Smooth muscle cell (in vitro differentiated cells): ENCODE data around the gene TMEM258. TPM values are rescaled to one million over a fixed set of nuclear protein-coding genes. Genes with fewer than 3 reads are reported as not detected.

Source experiments
- DNase-seq: peaks from one replicate; lab custom pipeline; 2025; ENCODE audit not compliant: unreplicated experiment; lab: John Stamatoyannopoulos, UW
- H2AFZ ChIP-seq: fragments of 200-600 bp; sonication (generic); 2 replicates; pipeline ENCODE4 v1.6.0; 2016; ENCODE audit warnings: antibody characterized with exemption, low read depth, mild to moderate bottlenecking
- H3F3A ChIP-seq: fragments of 200-600 bp; sonication (generic); 2 replicates; pipeline ENCODE4 v1.6.0; 2017; ENCODE audit warnings: antibody characterized with exemption, low read depth
- H3K27ac ChIP-seq: fragments of 200-600 bp; sonication (generic); 2 replicates; pipeline ENCODE4 v1.5.1; 2016; ENCODE audit warnings: low read depth, mild to moderate bottlenecking
- H3K27me3 ChIP-seq: fragments of 200-600 bp; sonication (generic); 2 replicates; pipeline ENCODE4 v1.6.1; 2016; ENCODE audit warnings: low read depth, mild to moderate bottlenecking
- H3K36me3 ChIP-seq: fragments of 200-600 bp; sonication (generic); 2 replicates; pipeline ENCODE4 v1.5.1; 2016; ENCODE audit warnings: low read depth
- H3K4me1 ChIP-seq: fragments of 200-600 bp; sonication (generic); 2 replicates; pipeline ENCODE4 v1.5.1; 2016; ENCODE audit warnings: low read depth
- H3K4me2 ChIP-seq: fragments of 200-600 bp; sonication (generic); 2 replicates; pipeline ENCODE4 v1.6.0; 2016; ENCODE audit warnings: mild to moderate bottlenecking
- H3K4me3 ChIP-seq: fragments of 200-600 bp; sonication (generic); 2 replicates; pipeline ENCODE4 v1.5.1; 2016; ENCODE audit warnings: mild to moderate bottlenecking
- H3K79me2 ChIP-seq: fragments of 200-600 bp; sonication (generic); 2 replicates; pipeline ENCODE4 v1.6.0; 2016; ENCODE audit warnings: low read depth, mild to moderate bottlenecking
- H3K9ac ChIP-seq: fragments of 200-600 bp; sonication (generic); 2 replicates; pipeline ENCODE4 v1.6.0; 2016; ENCODE audit warnings: low read depth
- H3K9me3 ChIP-seq: fragments of 200-600 bp; sonication (generic); replicated peaks from 2 replicates; pipeline ENCODE4 v1.5.1; 2016; ENCODE audit warnings: low read depth
- H4K20me1 ChIP-seq: fragments of 200-600 bp; sonication (generic); 2 replicates; pipeline ENCODE4 v1.6.0; 2016; ENCODE audit warnings: low read depth
- CTCF ChIP-seq: fragments of 200-600 bp; sonication (generic); IDR thresholded peaks from 2 replicates; pipeline ENCODE4 v1.5.1; 2017; ENCODE audit warnings: borderline replicate concordance, mild to moderate bottlenecking, antibody characterized with exemption; ENCODE audit not compliant: insufficient read depth, poor library complexity, severe bottlenecking
- WGBS: methylation state at CpG from one replicate; pipeline ENCODE4 v1.1.7; 2016; ENCODE audit warnings: low lambda C conversion rate; 5-methylcytosine and 5-hydroxymethylcytosine counted together
- polyA plus RNA-seq: library from polyadenylated mRNA; unstranded; fragments of >200 nt; fragmentation: Nextera tagmentation; extraction: Ambion mirVana; gene quantifications from 2 replicates; pipeline ENCODE4 v1.2.1, GENCODE V29; 2016
- total RNA-seq: library from RNA; depleted of rRNA; stranded (reverse); fragments of >200 nt; gene quantifications from 2 replicates; pipeline ENCODE4 v1.2.3, GENCODE V29; 2014

The TMEM258 gene
- total and polyA plus RNA-seq, 2 experiments from 2014 or later = 118 to 300 TPM

DNA sequence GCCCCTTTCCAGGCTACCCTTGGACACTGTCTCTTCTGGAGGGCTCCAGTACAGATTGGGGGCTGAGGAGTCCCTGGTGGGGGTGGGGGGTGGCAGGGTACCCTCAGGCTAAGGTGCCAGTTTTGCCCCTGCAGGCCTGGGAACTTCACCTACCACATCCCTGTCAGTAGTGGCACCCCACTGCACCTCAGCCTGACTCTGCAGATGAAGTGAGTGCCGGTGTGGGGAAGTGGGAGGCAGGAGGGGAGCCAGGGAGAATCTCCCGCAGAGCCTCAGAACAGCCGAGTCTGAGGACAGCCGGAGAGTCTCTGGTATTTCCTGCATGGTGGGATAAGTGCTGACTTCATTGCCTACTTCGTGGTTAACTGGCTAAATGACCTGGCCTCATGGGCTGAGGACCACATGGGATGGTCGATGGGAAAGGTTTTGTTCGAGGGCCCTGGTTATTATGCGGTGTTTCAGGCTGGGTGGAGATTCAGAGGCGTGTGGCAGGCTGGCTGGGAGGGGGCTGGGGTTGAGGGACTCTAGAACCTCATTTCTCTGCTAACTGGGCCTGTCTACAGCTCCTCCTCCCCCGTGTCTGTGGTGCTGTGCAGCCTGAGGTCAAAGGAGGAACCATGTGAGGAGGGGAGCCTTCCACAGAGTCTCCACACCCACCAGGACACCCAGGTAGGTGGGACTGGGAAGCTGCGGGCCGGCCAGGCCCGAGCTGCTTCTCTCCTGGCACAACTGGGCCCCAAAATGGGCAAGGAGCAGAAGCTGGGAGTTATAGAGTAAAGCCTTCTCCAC is 8.5 kb downstream of the TMEM258 start:
- H2AFZ ChIP-seq = no peak overlapping the region
- no peaks in the 10 kb centered on the region for H3K4me1 ChIP-seq
- H3F3A ChIP-seq = peaks cover 13% of the 10 kb centered on the region
- no peak overlapping the region for H3K4me2 ChIP-seq
- no peaks in the 10 kb centered on the region for H3K79me2 ChIP-seq
- peaks cover 18% of the 10 kb centered on the region for H4K20me1 ChIP-seq
- H3K27me3 ChIP-seq = no peaks in the 10 kb centered on the region
- no peak for TF ChIP-seq CTCF
- no peak overlapping the region for H3K4me3 ChIP-seq
- H3K9ac ChIP-seq = no peak overlapping the region
- 38% methylated on average over 13 of the region's 13 CpGs for WGBS
- no peak for DNase-seq
- H3K9me3 ChIP-seq = no peaks in the 10 kb centered on the region
- no peaks in the 10 kb centered on the region for H3K36me3 ChIP-seq
- H3K27ac ChIP-seq = peak overlapping the region; percentile 52

DNA sequence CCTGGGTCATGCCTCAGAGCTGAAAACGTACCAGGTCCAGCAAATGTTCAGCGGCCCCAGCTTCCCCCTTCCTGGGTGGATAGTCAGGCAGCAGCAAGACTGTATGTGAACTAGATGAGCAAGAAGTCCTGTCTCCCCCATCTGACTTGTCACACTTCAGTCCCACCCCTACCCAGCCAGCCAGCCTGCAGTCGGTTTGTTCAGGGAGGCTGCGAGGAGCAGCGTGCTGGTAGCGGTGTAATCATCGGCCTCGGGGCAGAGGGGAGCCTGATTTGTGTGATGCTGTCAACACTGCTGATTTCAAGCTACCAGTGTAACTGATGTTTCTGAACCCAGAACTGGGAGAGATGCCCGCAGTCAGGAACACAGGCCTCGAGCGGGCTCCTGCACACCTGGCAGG is 9.6 kb downstream of the TMEM258 start:
- Histone ChIP-seq H3K4me1 (no peaks in the 10 kb centered on the region), H3K4me3 (no peak overlapping the region), H3K9ac (no peak overlapping the region), H4K20me1 (peaks cover 18% of the 10 kb centered on the region), H3F3A (peaks cover 13% of the 10 kb centered on the region), H3K27ac (no peak overlapping the region), H2AFZ (no peak overlapping the region), H3K4me2 (no peak overlapping the region), H3K27me3 (no peaks in the 10 kb centered on the region), H3K9me3 (no peaks in the 10 kb centered on the region), H3K79me2 (no peaks in the 10 kb centered on the region), H3K36me3 (no peaks in the 10 kb centered on the region)
- no peak for TF ChIP-seq CTCF
- no peak for DNase-seq
- WGBS = 67% methylated on average over 11 of the region's 11 CpGs

GRCh38 chr11:61782299-61782698 is 10.1 kb downstream of the TMEM258 start:
- Histone ChIP-seq H3K4me2 (no peak overlapping the region), H3K4me3 (no peak overlapping the region), H3K9me3 (no peaks in the 10 kb centered on the region), H3K36me3 (no peaks in the 10 kb centered on the region), H3K27me3 (no peaks in the 10 kb centered on the region), H3K4me1 (no peaks in the 10 kb centered on the region), H3K79me2 (no peaks in the 10 kb centered on the region), H4K20me1 (peaks cover 17% of the 10 kb centered on the region), H3K9ac (no peak overlapping the region), H2AFZ (no peak overlapping the region), H3F3A (peaks cover 8% of the 10 kb centered on the region), H3K27ac (no peak overlapping the region)
- no peak for DNase-seq
- 83% methylated on average over 3 of the region's 3 CpGs for WGBS
- TF ChIP-seq CTCF = no peak

DNA sequence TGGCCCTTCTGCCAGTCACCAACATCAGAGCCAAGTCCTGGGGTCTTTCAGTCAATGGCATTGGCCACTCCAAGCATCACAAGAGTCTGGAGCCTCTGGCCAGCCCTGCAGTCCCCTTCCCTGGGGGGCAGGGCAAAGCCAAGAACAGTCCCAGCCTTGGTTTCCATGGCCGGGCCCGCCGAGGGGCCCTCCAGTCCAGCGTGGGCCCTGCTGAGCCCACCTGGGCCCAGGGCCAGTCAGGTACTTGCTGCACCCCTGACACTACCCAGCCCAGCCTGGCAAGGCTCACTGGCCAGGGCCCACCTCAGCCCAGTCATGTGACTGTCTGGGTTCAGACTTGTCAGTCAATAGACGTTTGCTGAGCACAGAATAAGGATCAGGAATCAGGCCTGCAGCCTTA is 10.8 kb downstream of the TMEM258 start:
- no peaks in the 10 kb centered on the region for H3K79me2 ChIP-seq
- H3K27me3 ChIP-seq = no peaks in the 10 kb centered on the region
- H3K9me3 ChIP-seq = no peaks in the 10 kb centered on the region
- H3K36me3 ChIP-seq = no peaks in the 10 kb centered on the region
- no peak overlapping the region for H3K4me3 ChIP-seq
- no peak for TF ChIP-seq CTCF
- H4K20me1 ChIP-seq = peaks cover 10% of the 10 kb centered on the region
- H3K4me1 ChIP-seq = no peaks in the 10 kb centered on the region
- no peak overlapping the region for H2AFZ ChIP-seq
- WGBS = 84% methylated on average over 5 of the region's 5 CpGs
- no peak overlapping the region for H3K27ac ChIP-seq
- H3F3A ChIP-seq = peaks cover 8% of the 10 kb centered on the region
- no peak for DNase-seq
- no peak overlapping the region for H3K9ac ChIP-seq
- no peak overlapping the region for H3K4me2 ChIP-seq
